Regular cardiac myocyte (primary cell): Measurements from ENCODE around the gene CEACAM18. TPM values are rescaled to one million over a fixed set of nuclear protein-coding genes. Genes with fewer than 3 reads are reported as not detected.

ENCODE experiments used
- total RNA-seq: library from RNA; depleted of rRNA; stranded (reverse); fragments of >200 nt; gene quantifications from 2 replicates; pipeline ENCODE4 v1.2.3, GENCODE V29; 2014

The CEACAM18 gene
- not detected in 2 replicates for total RNA-seq

DNA sequence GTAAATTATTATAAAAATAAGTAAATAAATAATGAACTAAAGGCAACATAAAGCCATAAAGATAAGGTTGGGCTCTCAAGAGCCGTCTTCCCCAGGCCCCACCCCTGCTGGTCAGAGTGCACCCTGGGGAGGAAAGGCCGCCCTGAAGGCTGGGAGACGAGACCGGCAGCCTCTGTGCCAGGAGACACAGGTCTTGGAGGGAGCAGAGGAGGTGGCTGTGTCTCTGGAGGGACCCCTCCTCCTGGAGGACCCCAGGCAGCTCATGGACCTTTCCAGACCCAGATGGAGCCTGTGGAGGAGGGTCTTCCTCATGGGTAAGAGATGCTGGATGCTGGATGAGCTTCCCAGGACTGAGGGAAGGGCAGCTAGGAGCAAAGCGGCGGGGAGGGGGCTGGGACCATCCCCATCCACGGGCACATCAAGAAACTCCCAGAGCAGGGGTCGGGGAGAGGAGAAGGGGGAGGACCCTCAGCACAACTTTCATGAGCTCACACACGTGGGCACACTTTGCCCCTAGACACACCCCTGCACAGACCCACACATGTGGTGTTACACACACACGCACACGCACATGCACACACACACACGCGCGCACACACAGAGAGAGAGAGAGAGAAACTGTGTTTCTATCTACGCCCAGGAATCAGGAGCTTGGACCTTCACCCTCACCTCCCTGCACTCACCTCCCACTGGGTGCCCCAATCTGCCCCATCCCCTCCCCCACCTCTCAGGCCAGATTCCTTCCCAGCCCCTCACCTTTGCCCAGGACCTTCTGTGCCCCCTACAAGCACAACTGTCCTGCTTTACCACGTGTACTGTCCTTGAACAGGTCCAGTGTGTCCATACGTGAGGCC is at the start of gene CEACAM18:
CEACAM18 (plus strand) TSS at position 159 of the 854 bp plus-strand sequence.

DNA sequence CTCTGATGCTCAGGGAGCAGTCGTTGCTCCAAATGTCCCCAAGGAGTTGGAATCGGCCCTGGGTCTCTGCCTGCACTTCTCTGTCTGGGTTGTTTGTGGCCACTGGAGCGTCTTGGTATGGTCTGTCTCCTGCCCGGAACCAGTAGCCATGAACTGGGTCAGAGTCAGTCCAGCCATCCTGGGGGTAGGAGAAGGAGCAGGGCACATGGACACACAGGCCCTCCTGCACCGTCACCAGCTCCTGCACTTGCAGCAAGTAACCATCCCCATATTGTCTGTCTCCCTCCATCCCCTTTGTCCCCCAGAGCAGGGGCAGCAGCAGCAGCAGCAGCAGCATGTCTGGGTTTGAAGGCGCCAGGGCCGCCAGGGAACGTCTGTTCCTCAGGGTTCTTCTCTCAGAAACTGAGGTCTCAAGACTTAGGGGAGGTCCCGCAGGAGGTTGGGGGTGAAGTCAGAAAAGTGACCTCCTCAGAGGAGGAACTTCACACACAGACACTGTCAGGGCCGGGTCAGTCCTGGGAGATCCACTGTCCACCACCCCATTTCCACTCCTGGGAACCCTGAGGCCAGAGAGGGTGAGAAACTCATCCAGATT is 20.2 kb upstream of the CEACAM18 start, which contains the start of gene SIGLEC8:
SIGLEC8 (minus strand) TSS at position 404 of the 595 bp plus-strand sequence; CDS start at position 337, 67 bp downstream.

DNA sequence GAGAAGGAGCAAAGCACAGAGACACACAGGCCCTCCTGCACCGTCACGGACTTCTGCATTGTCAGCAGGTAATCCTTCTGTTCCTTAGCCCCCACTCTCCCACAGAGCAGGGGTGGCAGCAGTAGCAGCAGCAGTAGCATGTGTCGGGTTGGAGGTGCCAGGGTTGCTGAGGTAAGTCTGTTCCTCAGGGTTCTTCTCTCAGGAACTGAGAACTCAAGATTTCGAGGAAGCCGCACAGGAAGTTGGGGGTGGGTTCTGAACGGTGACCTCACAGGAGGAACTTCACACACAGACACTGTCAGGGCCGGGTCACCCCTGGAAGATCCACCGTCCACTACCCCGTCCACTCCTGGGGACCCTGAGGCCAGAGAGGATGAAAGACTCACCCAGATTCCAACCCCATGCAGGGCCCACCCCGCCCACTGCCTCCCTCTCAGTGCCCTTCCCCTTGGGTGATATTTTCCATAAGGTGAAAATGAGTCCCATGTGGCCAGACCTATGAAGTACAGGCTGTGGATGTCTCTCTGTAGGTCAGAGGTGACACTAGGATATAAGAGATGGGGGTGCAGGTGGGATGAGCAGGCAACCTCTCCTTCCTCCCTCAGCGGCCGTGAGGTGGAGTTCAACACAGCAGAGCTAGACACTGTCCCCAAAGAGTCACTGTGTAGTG is 23.4 kb downstream of the CEACAM18 start, which contains the start of gene SIGLEC12:
SIGLEC12 (minus strand) TSS at position 207 of the 670 bp plus-strand sequence; CDS start at position 140, 67 bp downstream.

DNA sequence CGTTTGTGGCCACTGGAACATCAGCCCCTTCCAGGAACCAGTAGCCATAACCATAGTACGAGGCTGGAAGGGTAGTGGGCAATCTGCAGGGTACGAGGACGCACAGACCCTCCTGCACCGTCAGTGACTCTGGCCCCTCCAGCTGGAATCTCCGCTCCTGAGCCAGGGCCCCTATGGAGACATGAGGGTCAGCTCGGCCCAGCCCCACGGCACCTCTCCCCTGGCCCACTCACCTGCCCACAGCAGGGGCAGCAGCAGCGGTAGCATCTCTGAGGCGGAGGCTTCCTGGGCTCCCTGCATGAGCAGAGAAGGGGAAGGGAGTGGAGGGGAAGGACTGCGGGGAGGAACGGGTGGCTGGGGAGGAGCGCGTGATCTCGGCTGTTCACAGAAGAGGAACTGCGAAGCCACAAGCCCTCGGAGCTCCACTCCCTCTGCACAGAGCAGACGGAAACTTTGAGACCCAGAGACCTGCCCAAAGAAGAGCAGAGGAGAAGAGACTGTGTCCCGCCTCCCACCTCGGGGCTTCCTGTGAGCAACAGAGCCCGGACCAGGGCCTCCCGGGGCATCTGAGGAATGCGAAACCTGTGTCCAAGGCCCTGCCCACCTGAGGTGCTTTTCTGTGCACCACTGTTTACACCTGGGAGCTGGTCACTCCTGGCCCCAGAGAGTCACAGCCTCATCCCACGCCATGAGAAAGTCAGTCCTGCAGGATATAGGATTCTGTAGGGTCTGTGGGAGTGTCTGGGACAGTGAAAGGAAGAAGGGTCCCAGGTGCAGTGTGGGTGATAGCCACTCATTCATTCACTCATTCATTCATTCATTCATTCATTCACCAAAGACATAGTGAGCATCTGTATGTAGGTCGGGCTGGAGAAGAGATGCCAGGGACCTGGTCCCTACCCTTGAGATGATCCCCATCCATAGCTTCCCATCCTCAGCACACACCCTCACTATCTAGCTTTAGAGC is 53.3 kb downstream of the CEACAM18 start, which contains the start of gene SIGLEC6:
SIGLEC6 (minus strand) TSS at position 322 of the 967 bp plus-strand sequence; CDS start at position 300, 22 bp downstream.

Other genes starting within 250 kb of the CEACAM18 start
- not detected in 2 replicates for gene SIGLECL1, start 227.5 kb upstream of the CEACAM18 start, total RNA-seq
- under 0.01 TPM in 1 of 2 replicates, not detected in the other for gene IGLON5, start 166.9 kb upstream of the CEACAM18 start, total RNA-seq
- gene VSIG10L, start 136.4 kb upstream of the CEACAM18 start, total RNA-seq, result 0.38 and 0.85 TPM in 2 replicates
- gene ETFB, start 112.2 kb upstream of the CEACAM18 start, total RNA-seq, result 107 and 182 TPM in 2 replicates
- not detected in 2 replicates for gene CLDND2, start 109.5 kb upstream of the CEACAM18 start, total RNA-seq
- not detected in 2 replicates for gene NKG7, start 105.9 kb upstream of the CEACAM18 start, total RNA-seq
- gene LIM2, start 90.6 kb upstream of the CEACAM18 start, total RNA-seq, result not detected in 2 replicates
- gene C19orf84, start 87.9 kb upstream of the CEACAM18 start, total RNA-seq, result not detected in 2 replicates
- not detected in 2 replicates for gene SIGLEC10, start 60.9 kb upstream of the CEACAM18 start, total RNA-seq
- not detected in 2 replicates for gene SIGLEC8, start 20.1 kb upstream of the CEACAM18 start, total RNA-seq
- not detected in 2 replicates for gene SIGLEC12, start 23.3 kb downstream of the CEACAM18 start, total RNA-seq
- not detected in 2 replicates for gene SIGLEC6, start 53.1 kb downstream of the CEACAM18 start, total RNA-seq
- 31.0 and 56.9 TPM in 2 replicates for gene ZNF175, start 92.7 kb downstream of the CEACAM18 start, total RNA-seq
- gene SIGLEC5, start 151.9 kb downstream of the CEACAM18 start, total RNA-seq, result not detected in 2 replicates
- not detected in 2 replicates for gene SIGLEC14, start 168.3 kb downstream of the CEACAM18 start, total RNA-seq
- gene SPACA6, start 214.8 kb downstream of the CEACAM18 start, total RNA-seq, result 4.8 and 5.2 TPM in 2 replicates
- gene HAS1, start 245.5 kb downstream of the CEACAM18 start, total RNA-seq, result 28.2 and 243 TPM in 2 replicates